Measurements from ENCODE around the gene SMCO3. TPM values are rescaled to one million over a fixed set of nuclear protein-coding genes. Genes with fewer than 3 reads are reported as not detected.

SMCO3 gene
- total and polyA plus RNA-seq, 2 of the 13 experiments (the other 11 are each of a cell fraction or from before 2014, with no cell fraction given): 0.29 to 0.42 TPM

DNA sequence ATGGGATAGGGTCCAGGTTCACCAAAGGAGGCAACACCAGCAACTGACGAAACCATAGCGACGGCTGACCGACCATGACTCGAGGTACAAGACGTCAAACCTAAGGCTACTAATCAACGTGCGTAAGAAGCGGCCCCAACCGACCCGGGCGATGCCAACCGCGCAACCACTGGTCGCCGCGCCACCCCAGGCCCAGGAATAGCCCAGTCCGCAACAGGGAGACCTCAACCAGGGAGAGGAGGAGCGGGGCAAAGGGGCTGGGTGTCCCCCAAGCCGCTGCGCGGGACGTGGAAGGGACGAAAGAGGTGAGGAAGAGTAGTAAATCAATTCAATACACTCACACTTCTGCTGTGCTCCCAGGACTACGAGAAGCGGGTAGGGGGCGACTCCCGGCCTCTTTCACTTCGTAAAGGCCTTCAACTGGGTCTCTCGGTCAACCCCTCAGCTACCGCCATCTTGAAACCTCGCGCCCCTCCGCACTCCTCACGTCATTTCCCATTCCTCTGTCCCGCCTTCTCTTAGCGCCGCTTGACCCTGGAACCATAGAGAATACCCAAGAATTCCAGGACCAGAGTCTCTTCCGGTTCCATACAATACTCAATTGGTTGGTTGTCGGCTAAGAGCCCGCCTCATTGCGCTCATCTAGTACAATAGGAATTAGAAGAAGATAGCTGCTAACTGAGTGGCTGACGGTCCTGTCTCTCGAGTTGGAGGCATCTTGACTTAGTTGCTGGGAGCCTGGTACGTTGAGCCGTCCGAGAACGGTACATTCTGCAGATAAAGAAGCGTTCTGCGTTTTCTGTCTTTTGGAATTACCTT, 10.8 kb downstream of the SMCO3 start, which contains the start of the genes C12orf60 and WBP11 (continued):
- TF ChIP-seq SRSF4 (IDR thresholded peaks at IDR 0.05; ENCODE audit: low read depth, low read length, poor library complexity, severe bottlenecking): no peak
- TF ChIP-seq, protein P1, sequence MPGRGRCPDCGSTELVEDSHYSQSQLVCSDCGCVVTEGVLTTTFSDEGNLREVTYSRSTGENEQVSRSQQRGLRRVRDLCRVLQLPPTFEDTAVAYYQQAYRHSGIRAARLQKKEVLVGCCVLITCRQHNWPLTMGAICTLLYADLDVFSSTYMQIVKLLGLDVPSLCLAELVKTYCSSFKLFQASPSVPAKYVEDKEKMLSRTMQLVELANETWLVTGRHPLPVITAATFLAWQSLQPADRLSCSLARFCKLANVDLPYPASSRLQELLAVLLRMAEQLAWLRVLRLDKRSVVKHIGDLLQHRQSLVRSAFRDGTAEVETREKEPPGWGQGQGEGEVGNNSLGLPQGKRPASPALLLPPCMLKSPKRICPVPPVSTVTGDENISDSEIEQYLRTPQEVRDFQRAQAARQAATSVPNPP (CRISPR knock-in tag; IDR thresholded peaks at IDR 0.05): no peak
- TF ChIP-seq YEATS4 (CRISPR knock-in tag; IDR thresholded peaks at IDR 0.05; ENCODE audit: borderline replicate concordance): peak; percentile 66
- TF ChIP-seq ARID2 (CRISPR knock-in tag; IDR thresholded peaks at IDR 0.05; ENCODE audit: borderline replicate concordance): no peak
- TF ChIP-seq MIER3 (CRISPR knock-in tag; IDR thresholded peaks at IDR 0.05; ENCODE audit: borderline replicate concordance): no peak; the same call in 1 of the 2 replicates
- TF ChIP-seq ZNF367 (CRISPR knock-in tag; IDR thresholded peaks at IDR 0.05; ENCODE audit: borderline replicate concordance): no peak
- peak; percentile 72 for TF ChIP-seq ZFY (CRISPR knock-in tag; IDR thresholded peaks at IDR 0.05)
- TF ChIP-seq ZNF629 (CRISPR knock-in tag; conservative IDR thresholded peaks at IDR 0.05): no peak
- TF ChIP-seq POLR2AphosphoS5 (IDR thresholded peaks at IDR 0.05; ENCODE audit: low read depth, low read length): peak; percentile 97
- no peak for TF ChIP-seq CBX2 (IDR thresholded peaks at IDR 0.05; ENCODE audit: low read depth, low read length)
- TF ChIP-seq CBX2 (CRISPR knock-in tag; IDR thresholded peaks at IDR 0.05; ENCODE audit: low read depth): no peak
- TF ChIP-seq ZNF124 (CRISPR knock-in tag; IDR thresholded peaks at IDR 0.05): no peak
- peak; percentile 58; the same call in 1 of the 2 replicates for TF ChIP-seq ZSCAN9 (CRISPR knock-in tag; IDR thresholded peaks at IDR 0.05; ENCODE audit: borderline replicate concordance)
- TF ChIP-seq ZNF850 (CRISPR knock-in tag; conservative IDR thresholded peaks at IDR 0.05): no peak
- TF ChIP-seq CREM (IDR thresholded peaks at IDR 0.05): peak; percentile 95
- peak; percentile 14; the same call in 1 of the 2 replicates for TF ChIP-seq CREM (CRISPR knock-in tag; IDR thresholded peaks at IDR 0.05)
- TF ChIP-seq, protein P2, sequence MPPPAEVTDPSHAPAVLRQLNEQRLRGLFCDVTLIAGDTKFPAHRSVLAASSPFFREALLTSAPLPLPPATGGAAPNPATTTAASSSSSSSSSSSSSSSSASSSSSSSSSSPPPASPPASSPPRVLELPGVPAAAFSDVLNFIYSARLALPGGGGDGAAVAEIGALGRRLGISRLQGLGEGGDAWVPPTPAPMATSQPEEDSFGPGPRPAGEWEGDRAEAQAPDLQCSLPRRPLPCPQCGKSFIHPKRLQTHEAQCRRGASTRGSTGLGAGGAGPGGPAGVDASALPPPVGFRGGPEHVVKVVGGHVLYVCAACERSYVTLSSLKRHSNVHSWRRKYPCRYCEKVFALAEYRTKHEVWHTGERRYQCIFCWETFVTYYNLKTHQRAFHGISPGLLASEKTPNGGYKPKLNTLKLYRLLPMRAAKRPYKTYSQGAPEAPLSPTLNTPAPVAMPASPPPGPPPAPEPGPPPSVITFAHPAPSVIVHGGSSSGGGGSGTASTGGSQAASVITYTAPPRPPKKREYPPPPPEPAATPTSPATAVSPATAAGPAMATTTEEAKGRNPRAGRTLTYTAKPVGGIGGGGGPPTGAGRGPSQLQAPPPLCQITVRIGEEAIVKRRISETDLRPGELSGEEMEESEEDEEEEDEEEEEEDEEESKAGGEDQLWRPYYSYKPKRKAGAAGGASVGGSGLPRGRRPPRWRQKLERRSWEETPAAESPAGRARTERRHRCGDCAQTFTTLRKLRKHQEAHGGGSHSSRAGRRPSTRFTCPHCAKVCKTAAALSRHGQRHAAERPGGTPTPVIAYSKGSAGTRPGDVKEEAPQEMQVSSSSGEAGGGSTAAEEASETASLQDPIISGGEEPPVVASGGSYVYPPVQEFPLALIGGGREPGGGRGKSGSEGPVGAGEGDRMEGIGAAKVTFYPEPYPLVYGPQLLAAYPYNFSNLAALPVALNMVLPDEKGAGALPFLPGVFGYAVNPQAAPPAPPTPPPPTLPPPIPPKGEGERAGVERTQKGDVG (CRISPR knock-in tag; IDR thresholded peaks at IDR 0.05; ENCODE audit: borderline replicate concordance): no peak
- TF ChIP-seq SRF (IDR thresholded peaks at IDR 0.05; ENCODE audit: low read depth, low read length): no peak
- no peak for TF ChIP-seq STAG1 (CRISPR knock-in tag; IDR thresholded peaks at IDR 0.05)
- TF ChIP-seq, protein P3, sequence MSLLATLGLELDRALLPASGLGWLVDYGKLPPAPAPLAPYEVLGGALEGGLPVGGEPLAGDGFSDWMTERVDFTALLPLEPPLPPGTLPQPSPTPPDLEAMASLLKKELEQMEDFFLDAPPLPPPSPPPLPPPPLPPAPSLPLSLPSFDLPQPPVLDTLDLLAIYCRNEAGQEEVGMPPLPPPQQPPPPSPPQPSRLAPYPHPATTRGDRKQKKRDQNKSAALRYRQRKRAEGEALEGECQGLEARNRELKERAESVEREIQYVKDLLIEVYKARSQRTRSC (CRISPR knock-in tag; IDR thresholded peaks at IDR 0.05; ENCODE audit: low read depth): no peak
- no peak for TF ChIP-seq HOXA7 (CRISPR knock-in tag; IDR thresholded peaks at IDR 0.05)
- no peak for TF ChIP-seq AGO1 (IDR thresholded peaks at IDR 0.05; ENCODE audit: low read depth, low read length, poor library complexity, severe bottlenecking)
- no peak for TF ChIP-seq ZNF33B (CRISPR knock-in tag; IDR thresholded peaks at IDR 0.05)
- no peak for TF ChIP-seq REXO4 (CRISPR knock-in tag; IDR thresholded peaks at IDR 0.05; ENCODE audit: borderline replicate concordance)
- no peak for TF ChIP-seq ELF4 (CRISPR knock-in tag; IDR thresholded peaks at IDR 0.05; ENCODE audit: borderline replicate concordance)
- TF ChIP-seq, protein P4, sequence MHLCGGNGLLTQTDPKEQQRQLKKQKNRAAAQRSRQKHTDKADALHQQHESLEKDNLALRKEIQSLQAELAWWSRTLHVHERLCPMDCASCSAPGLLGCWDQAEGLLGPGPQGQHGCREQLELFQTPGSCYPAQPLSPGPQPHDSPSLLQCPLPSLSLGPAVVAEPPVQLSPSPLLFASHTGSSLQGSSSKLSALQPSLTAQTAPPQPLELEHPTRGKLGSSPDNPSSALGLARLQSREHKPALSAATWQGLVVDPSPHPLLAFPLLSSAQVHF (CRISPR knock-in tag; IDR thresholded peaks at IDR 0.05): no peak
